KMS-11 (cell line): ENCODE data around the gene STARD13.

Source experiments
- H2AFZ ChIP-seq: fragments of 200-600 bp; sonication (generic); 2 replicates; pipeline ENCODE4 v1.6.1; 2016; ENCODE audit warnings: antibody characterized with exemption, mixed run types, low read depth
- H3K27ac ChIP-seq: fragments of 200-600 bp; sonication (generic); 2 replicates; pipeline ENCODE4 v1.6.1; 2016; ENCODE audit warnings: mild to moderate bottlenecking, mixed run types
- H3K27me3 ChIP-seq: fragments of 200-600 bp; sonication (generic); 2 replicates; pipeline ENCODE4 v1.6.1; 2017; ENCODE audit warnings: mild to moderate bottlenecking, low read depth, mixed run types, moderate library complexity; ENCODE audit not compliant: insufficient read depth
- H3K36me3 ChIP-seq: fragments of 200-600 bp; sonication (generic); 2 replicates; pipeline ENCODE4 v1.6.1; 2017; ENCODE audit warnings: mild to moderate bottlenecking, mixed run types; ENCODE audit not compliant: insufficient read depth
- H3K4me1 ChIP-seq: fragments of 200-600 bp; sonication (generic); 2 replicates; pipeline ENCODE4 v1.6.1; 2016; ENCODE audit warnings: mild to moderate bottlenecking, low read depth, mixed run types; ENCODE audit not compliant: poor library complexity, severe bottlenecking
- H3K4me2 ChIP-seq: fragments of 200-600 bp; sonication (generic); 2 replicates; pipeline ENCODE4 v1.7.0; 2016; ENCODE audit warnings: mild to moderate bottlenecking, mixed run types
- H3K4me3 ChIP-seq: fragments of 200-600 bp; sonication (generic); IDR thresholded peaks from 2 replicates; pipeline ENCODE4 v1.6.1; 2017; ENCODE audit warnings: low read depth, low read length, mixed read lengths; ENCODE audit not compliant: insufficient read depth
- H3K79me2 ChIP-seq: fragments of 200-600 bp; sonication (generic); 2 replicates; pipeline ENCODE4 v1.6.1; 2016; ENCODE audit warnings: low read depth, mixed run types; ENCODE audit not compliant: insufficient read depth
- H3K9ac ChIP-seq: fragments of 200-600 bp; sonication (generic); 2 replicates; pipeline ENCODE4 v1.6.1; 2016; ENCODE audit warnings: mild to moderate bottlenecking, mixed run types
- H4K20me1 ChIP-seq: fragments of 200-600 bp; sonication (generic); 2 replicates; pipeline ENCODE4 v1.6.1; 2016; ENCODE audit warnings: mild to moderate bottlenecking, mixed run types; ENCODE audit not compliant: insufficient read depth
- CTCF ChIP-seq: fragments of 200-600 bp; sonication (generic); conservative IDR thresholded peaks from 2 replicates; pipeline ENCODE4 v1.6.1; 2017; ENCODE audit warnings: low read depth, mild to moderate bottlenecking, antibody characterized with exemption, low read length, moderate library complexity, mixed read lengths

Gene STARD13

GRCh38 chr13:33172911-33173310, 112.6 kb downstream of the STARD13 start:
- no peak overlapping the region for H3K4me2 ChIP-seq
- no peak overlapping the region for H3K9ac ChIP-seq
- H4K20me1 ChIP-seq: no peaks in the 10 kb centered on the region
- no peak for TF ChIP-seq CTCF
- H3K79me2 ChIP-seq: no peaks in the 10 kb centered on the region
- no peak overlapping the region for H2AFZ ChIP-seq
- H3K27me3 ChIP-seq: no peaks in the 10 kb centered on the region
- no peaks in the 10 kb centered on the region for H3K36me3 ChIP-seq
- no peak overlapping the region for H3K27ac ChIP-seq
- no peak overlapping the region for H3K4me3 ChIP-seq
- H3K4me1 ChIP-seq: no peaks in the 10 kb centered on the region

GRCh38 chr13:33172400-33172799, 113.2 kb downstream of the STARD13 start:
- Histone ChIP-seq H3K27ac (no peak overlapping the region), H3K9ac (no peak overlapping the region), H3K4me2 (no peak overlapping the region), H4K20me1 (no peaks in the 10 kb centered on the region), H2AFZ (no peak overlapping the region), H3K4me3 (no peak overlapping the region), H3K36me3 (no peaks in the 10 kb centered on the region), H3K79me2 (no peaks in the 10 kb centered on the region), H3K27me3 (no peaks in the 10 kb centered on the region), H3K4me1 (no peaks in the 10 kb centered on the region)
- TF ChIP-seq CTCF: no peak

GRCh38 chr13:33169273-33169980, 116.1 kb downstream of the STARD13 start:
- no peak overlapping the region for H3K27ac ChIP-seq

GRCh38 chr13:33168321-33168960, 117.1 kb downstream of the STARD13 start:
- no peak overlapping the region for H3K4me3 ChIP-seq
- no peak overlapping the region for H3K27ac ChIP-seq
- no peaks in the 10 kb centered on the region for H3K36me3 ChIP-seq
- H3K79me2 ChIP-seq: no peaks in the 10 kb centered on the region
- no peak overlapping the region for H3K9ac ChIP-seq
- no peaks in the 10 kb centered on the region for H4K20me1 ChIP-seq
- H3K4me2 ChIP-seq: no peak overlapping the region
- TF ChIP-seq CTCF: no peak
- no peaks in the 10 kb centered on the region for H3K4me1 ChIP-seq
- no peaks in the 10 kb centered on the region for H3K27me3 ChIP-seq
- H2AFZ ChIP-seq: no peak overlapping the region

More at GRCh38 chr13:33169273-33169980, 116.1 kb downstream of the STARD13 start:
- Histone ChIP-seq H3K4me2 (no peak overlapping the region), H2AFZ (no peak overlapping the region), H3K27me3 (no peaks in the 10 kb centered on the region), H4K20me1 (no peaks in the 10 kb centered on the region), H3K4me1 (no peaks in the 10 kb centered on the region), H3K9ac (no peak overlapping the region), H3K79me2 (no peaks in the 10 kb centered on the region), H3K36me3 (no peaks in the 10 kb centered on the region), H3K4me3 (no peak overlapping the region)
- TF ChIP-seq CTCF: no peak
